IPS DF 4.7 (cell line): ENCODE measurements around the gene TMEM59L.

ENCODE experiments used
- DNase-seq: peaks from one replicate; pipeline ENCODE4 v3.0.0-alpha.2; 2013; ENCODE audit warnings: low spot score; ENCODE audit errors: extremely low read depth

Gene TMEM59L

DNA sequence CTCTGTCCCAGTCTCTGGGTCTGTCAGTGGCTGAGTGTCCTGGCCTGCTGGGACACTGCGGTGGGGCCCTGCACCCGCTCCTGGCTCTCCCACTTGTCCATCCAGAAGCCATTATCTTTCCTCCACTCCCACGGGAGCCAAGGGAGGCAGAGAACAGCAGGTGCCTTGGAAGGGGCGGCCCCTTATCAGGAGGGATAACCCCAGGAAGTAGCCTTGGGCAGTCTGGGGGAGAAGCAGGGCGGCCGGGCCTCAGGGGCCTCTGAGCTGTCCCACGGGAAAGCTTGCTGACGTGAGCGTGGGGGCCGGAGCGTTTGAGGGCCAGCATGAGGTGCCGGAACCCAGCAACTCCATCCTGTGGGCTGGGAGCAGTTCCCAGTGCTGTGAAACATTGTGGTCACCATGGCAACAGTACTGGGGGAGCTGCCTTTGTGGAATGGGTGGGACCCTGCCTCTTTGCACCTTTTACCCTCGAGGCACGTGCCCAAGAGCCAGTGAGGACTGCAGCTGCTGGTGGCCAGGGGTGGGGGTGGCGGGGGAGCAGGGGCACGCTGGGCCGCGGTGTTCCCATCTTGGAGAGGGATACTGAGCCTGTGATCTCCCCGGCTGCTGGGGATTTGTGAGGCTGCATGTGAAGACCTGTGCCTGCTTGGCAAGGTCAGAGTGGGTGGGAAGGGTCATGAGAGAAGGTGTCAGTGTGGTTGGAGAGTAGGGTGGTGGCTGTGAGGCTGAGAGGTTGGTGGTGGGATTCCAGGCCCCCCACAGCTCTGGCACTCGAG lies 45.1 kb downstream of the TMEM59L start:
- DNase-seq: no peak

DNA sequence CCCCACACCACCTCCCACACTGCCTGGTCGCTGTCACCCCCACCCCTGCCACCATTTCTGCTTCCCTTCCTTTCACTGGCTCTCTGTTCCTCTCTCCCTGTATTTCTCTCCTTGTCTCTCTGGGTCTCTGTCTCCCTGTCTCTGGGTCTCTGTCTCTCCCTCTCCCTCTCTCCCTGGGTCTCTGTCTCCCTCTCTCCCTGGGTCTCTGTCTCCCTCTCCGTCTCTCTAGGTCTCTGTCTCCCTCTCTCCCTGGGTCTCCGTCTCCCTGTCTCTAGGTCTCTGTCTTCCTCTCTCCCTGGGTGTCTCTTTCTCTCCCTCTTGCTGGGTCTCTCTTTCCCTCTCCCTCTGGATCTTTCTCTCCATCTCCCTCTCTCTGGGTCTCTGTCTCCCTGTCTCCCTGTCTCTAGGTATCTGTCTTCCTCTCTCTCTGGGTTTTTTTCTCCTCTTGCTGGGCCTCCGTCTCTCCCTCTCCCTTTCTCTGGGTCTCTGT lies 45.7 kb downstream of the TMEM59L start:
- no peak for DNase-seq

DNA sequence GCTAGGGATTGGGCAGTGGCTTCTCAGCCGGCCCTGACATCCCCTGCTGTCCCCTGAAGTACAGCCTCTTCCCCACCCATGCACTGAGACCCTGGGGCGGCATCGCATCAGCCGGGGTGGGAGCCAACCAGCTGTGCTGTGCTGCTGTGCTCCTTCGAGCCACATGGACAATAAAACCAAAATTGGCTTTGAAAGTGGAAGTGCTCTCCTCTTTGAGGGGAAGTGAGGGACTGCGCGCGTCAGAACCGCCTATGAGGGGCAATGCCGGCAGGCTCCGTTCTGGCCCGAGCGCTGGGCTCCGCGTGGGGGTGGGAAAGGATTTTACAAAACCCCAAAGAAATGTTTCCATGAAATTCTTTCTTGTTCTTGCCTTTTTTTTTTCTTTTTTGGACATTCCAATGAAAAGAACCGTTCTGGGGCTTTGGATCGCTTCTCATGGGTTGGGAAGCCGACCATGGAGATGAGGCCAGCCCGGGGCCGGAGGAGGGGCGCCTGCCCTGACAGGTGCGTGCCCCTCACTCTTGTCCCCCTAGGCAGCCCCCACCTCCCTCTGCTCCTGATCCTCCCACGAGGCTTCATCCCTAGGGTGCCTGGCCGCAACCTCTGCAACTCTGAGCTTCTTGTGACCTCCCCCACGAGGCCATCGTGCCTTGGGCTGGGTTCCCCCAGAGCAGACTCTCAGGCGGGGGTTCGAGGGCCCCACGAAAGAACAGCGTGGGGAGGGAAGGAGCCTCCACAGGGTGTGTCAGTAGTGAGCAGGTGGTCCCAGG lies 46.8 kb downstream of the TMEM59L start:
- no peak for DNase-seq

DNA sequence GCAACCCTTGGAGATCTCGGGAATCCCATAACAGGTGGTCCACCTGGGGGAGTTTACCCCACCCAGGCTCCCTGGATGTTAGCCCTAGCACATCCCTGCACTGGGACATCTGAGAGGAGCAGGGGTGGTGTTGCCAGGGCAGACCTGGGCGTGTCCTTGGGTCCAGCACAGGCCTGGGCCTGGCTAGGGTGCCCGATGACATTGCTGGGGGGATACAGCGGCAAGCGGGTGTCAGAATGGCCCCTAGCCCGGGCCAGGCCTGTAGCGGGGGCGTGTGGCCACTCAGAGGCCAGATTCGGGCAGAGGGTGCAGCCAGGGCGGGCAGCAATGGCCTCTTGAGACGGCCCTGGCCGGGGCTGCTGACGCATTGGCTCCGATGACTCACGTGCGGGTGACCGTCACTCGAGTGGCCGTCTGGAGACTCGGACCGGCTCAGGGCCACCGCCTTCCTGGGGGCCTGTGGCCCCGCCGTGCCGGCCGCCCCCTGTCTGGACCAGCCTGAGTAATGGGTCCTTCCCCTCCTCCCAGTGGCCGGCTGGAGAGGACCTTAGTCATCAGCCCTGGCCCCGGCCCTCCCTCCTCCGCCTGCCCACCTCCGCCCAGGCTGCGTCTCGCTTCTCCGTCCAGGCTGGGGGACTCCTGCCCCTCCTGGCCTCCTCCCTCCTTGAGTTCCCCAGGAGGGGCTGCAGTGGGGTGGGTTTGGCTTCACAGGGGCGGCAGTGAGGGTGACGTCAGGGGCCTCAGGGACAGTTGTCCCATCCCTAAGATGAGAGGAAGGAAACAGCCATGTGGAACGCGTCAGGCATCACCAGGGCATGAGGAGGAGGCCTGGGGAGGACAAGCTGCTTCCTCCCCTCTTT lies 47.6 kb downstream of the TMEM59L start:
- DNase-seq: no peak

DNA sequence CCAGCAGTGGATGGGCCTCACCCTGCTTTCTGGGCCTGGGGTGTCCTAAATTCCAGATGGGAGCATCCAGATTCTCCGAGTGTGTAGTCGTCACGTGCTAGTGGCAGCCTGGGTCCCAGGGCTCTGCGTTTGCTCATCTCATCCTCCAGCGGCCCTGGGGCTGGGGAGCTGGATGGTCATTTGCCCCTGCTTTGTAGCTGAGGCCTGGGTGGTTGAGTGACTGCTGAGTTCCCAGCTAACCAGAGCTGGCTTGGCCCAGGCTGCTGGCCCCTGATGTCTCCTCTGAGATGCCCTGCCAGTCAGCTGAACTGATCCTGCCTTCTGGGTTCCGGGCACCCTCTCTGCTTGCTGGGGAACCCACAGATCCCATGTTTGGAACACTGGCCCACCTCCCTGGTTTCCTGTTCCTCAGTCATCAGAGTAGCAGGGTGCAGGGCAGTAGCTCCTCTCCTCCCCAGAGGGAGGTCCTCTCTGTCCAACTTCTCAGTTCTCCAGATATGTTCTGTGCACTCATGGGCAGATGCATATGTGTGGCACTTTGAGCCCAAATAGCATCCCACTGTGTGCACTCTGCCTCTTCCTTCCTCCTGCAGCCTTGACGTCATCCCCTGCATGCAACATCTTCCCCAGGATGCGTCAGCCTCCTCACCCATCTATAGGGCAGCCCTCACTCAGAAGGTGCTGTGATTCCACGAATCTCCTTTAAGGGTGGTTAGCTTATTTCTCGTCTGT lies 48.4 kb downstream of the TMEM59L start:
- DNase-seq: no peak

DNA sequence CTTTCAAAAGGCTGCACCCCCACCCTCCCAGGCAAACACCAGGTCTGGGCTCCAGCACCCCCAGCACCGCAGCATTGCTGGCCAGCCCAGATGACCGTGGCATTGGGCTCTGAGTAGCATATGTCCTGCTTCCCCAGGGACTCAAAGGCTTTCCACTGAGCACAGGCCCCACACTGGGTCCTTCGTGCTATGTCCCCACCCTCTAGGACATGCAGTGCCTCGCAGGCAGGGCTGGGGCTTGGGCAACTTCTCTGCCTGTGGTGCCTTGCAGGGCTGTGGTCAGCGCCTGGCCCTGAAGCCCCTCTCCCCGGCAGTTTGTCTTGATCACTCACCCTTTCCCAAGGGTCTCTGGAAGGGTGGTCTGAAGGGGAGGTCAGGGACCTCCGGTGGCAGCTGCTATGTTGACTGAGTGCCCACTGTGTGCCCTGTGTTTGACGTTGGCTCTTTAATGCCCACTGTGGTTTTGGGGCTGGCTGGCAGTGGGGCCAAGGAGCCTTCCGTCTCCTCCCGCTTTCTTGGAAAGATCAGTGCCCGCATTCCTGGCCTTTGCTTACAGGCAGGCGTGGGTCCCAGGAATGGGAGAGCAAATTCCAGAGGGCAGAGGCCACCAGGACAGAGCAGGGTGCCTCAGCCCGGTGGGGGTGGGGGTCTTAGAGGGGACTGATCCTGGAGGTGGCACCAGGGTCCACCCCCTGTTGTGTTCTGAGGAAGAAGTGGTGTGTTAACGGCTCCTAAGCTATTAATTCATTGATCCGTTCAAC lies 50.5 kb downstream of the TMEM59L start:
- no peak for DNase-seq

DNA sequence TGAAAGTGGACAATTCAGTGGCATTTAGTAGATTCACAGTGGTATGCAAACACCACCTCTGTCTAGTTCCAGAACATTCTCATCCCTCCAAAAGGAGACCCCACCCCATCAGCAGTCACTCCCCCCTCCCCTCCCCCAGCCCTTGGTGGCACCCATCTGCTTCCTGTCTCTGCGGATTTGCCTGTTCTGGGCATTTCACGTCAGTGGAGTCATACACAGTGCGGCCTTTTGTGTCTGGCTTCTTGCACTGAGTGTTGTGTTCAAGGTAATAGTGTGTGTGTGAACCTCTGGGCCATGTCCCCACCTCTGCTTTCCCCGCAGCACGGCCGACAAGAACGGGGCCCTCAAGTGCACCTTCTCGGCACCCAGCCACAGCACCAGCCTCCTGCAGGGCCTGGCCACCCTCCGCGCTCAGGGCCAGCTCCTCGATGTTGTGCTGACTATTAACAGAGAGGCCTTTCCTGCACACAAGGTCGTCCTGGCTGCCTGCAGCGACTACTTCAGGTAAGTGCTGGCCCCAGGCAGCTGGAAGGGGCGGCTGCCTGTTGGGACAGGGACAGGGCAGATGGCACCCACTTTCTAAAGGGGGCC lies 51.4 kb downstream of the TMEM59L start:
- DNase-seq: no peak

DNA sequence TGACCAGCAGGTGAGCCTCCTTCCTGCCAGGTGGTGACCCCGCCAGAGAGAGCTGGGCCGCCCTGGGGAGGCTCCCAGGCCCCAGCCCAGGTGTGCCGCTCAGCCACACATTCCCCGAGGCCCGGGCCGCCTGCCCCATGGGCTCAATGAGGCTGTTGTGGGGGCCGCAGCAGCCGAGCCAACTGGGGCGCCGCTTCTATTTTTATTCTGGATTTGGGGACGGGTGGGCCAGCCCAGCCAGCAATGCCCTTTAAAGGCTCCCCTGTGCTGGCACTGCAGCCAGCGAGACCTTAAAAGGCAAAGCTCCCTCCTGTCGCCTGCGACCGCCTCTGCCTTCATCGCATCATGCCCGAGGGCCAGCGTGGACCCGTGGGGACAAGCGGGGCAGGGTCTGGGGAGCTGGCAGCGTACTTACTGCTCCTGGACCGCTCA lies 53.1 kb downstream of the TMEM59L start:
- DNase-seq: no peak

DNA sequence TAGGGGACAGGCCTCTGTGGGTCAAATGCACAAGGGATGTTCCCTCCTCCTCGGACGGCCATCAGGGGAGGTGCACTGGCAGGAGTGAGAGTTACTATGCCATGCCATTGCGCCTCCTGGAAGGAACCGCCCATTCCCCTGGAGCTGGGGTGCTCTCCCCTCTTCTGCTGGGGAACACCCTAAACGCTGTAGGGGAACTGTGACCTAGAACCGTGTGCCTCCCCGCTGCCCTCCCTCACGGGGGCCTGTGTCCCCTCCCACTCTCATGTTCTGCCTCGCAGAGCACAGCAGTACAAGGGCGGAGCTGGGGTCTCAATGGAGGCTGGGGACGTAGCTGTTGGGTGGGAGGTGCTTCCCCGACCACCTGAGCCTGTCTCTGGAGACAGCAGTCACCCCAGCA lies 53.6 kb downstream of the TMEM59L start:
- DNase-seq: no peak

DNA sequence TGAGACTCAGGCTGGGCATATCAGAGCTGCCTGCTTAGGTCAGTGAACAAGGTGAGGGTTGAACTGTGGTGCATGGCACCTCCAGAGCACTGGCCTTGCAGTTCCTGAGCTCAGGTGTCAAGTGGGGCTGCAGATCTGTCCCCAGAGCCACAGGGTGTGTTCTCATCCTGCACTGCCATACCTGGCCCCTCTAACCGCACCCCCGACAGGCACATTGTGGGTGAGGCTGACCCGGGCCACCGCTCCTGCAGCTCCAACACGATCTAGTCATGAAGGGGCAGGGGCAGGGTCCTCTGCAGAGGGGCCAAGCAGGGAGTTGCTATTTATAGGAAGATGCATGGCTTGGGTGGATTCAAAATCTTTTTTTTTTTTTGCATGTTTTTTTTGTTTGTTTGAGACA lies 54.1 kb downstream of the TMEM59L start:
- DNase-seq: no peak

DNA sequence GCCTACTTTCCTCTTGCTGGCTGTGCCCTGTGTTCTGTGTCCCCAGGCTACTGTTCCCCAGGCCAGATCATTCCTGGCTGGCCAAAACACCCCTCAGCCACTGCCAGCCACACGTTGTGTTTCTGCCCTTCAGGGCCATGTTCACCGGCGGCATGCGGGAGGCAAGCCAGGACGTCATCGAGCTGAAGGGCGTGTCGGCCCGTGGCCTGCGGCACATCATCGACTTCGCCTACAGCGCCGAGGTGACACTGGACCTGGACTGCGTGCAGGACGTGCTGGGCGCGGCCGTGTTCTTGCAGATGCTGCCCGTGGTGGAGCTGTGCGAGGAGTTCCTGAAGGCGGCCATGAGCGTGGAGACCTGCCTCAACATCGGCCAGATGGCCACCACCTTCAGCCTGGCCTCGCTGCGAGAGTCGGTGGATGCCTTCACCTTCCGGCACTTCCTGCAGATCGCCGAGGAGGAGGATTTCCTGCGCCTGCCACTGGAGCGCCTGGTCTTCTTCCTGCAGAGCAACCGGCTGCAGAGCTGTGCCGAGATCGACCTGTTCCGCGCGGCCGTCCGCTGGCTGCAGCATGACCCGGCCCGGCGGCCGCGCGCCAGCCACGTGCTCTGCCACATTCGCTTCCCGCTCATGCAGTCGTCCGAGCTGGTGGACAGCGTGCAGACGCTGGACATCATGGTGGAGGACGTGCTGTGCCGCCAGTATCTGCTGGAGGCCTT lies 55.0 kb downstream of the TMEM59L start:
- no peak for DNase-seq

DNA sequence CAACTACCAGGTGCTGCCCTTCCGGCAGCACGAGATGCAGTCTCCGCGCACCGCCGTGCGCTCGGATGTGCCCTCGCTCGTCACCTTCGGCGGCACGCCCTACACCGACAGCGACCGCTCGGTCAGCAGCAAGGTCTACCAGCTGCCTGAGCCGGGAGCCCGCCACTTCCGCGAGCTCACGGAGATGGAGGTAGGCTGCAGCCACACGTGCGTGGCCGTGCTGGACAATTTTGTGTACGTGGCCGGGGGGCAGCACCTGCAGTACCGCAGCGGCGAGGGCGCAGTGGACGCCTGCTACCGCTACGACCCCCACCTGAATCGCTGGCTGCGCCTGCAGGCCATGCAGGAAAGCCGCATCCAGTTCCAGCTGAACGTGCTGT lies 55.6 kb downstream of the TMEM59L start:
- no peak for DNase-seq

DNA sequence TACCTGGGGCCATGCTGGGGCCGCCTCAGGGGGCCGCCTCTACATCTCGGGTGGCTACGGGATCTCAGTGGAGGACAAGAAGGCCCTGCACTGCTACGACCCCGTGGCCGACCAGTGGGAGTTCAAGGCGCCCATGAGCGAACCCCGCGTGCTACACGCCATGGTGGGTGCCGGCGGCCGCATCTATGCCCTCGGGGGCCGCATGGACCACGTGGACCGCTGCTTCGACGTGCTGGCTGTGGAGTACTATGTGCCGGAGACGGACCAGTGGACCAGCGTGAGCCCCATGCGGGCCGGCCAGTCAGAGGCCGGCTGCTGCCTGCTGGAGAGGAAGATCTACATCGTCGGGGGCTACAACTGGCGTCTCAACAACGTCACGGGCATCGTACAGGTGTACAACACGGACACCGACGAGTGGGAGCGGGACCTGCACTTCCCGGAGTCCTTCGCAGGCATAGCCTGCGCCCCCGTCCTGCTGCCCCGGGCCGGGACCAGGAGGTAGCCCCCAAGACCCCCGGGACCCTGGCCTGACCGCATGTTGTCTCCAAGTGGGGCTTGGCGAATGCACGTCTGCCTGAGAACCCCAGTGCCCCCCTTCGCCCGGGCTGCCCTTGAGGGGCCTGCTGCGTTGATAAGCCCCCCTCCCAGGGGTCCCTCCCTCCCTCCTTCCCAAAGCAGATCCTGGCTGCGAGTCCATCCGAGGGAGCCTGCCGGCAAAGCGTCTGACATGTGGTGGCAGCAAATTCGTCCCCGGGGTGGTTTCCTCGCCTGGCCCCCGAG lies 56.3 kb downstream of the TMEM59L start:
- no peak for DNase-seq

DNA sequence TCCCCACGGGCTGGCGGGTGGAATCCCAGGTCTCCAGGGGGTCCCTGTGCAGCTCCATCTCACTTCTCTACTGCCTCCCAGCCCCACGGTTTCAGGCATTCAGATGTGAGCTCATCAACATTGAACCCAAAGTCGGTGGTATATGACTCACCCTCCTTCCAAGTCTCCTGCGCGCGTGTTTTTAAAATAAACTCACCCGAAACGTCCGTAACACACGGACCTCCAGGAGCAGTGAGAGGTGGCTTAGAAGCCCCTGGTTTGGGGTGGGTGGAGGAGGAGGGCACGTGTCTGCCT lies 56.8 kb downstream of the TMEM59L start:
- DNase-seq: no peak

DNA sequence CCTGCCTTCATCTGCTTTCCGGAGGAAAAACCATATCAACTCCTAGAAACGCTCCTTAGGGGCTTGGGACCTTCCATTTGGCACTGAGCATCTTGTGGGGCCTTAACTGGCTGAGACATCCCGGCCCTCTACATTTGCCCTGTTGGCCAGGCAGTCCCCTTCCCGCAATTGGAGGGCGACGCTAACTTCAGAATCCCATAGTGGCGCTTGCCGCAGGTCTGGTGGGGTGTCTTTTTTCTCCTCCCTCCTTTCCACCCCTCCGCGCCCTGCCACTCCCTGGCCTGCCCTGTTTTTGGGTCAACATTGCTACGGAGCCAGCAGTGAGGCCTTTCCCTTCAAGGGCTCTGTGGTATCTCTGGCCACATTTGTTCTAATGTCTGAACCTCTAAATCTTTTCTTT lies 57.2 kb downstream of the TMEM59L start:
- no peak for DNase-seq

DNA sequence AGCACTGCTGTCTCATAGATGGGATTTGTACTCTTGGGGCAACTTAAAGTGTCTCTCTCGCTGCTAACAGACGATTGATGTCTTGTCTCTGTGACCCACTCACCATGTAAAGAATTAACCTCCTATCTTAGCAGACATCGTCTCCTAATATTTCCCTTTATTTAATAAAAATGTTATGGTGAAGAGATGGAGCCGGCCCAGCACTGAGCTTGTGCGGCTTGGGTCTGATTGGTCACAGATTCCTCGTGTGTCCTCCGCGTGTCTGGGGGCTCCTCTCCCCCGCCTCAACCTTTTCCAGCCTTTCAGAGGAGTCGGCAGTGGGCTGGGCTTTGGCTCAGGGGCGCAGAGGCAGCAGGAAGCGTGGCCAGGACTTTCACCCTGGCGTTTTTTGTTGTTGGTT lies 57.6 kb downstream of the TMEM59L start:
- no peak for DNase-seq
